GM21447 (cell line): Measurements from ENCODE around the gene MCRIP2.

Experiments
- ATAC-seq: cut with Tn5 transposase; IDR thresholded peaks from one replicate; pipeline ENCODE4 v1.9.1; 2021; ENCODE audit not compliant: unreplicated experiment

MCRIP2 gene

GRCh38 chr16:668519-669171 lies 27.0 kb downstream of the MCRIP2 start:
- ATAC-seq, result peak; percentile 13

GRCh38 chr16:669666-670065 lies 28.0 kb downstream of the MCRIP2 start:
- no peak for ATAC-seq

GRCh38 chr16:670485-671352 lies 29.1 kb downstream of the MCRIP2 start:
- ATAC-seq, result no peak

GRCh38 chr16:671353-672131 lies 29.9 kb downstream of the MCRIP2 start:
- ATAC-seq, result no peak

GRCh38 chr16:672371-672770 lies 30.7 kb downstream of the MCRIP2 start:
- ATAC-seq, result no peak

GRCh38 chr16:672851-673250 lies 31.2 kb downstream of the MCRIP2 start:
- no peak for ATAC-seq

GRCh38 chr16:673399-673991 lies 31.9 kb downstream of the MCRIP2 start:
- no peak for ATAC-seq

GRCh38 chr16:674214-674881 lies 32.7 kb downstream of the MCRIP2 start:
- ATAC-seq, result no peak

- ATAC-seq, result no peak
Observed at GRCh38 chr16:674968-675883, 33.6 kb downstream of the MCRIP2 start, which contains the start of gene RHBDL1. Gene RHBDL1, plus strand, starts transcription at chr16:675671. Its CDS starts 120 bp downstream, at chr16:675791.

GRCh38 chr16:675884-676564 lies 34.4 kb downstream of the MCRIP2 start:
- ATAC-seq, result no peak

- no peak for ATAC-seq
Observed at GRCh38 chr16:676565-676902, 34.9 kb downstream of the MCRIP2 start.

- ATAC-seq, result no peak
Observed at GRCh38 chr16:676913-677312, 35.3 kb downstream of the MCRIP2 start.

- ATAC-seq, result no peak
Observed at GRCh38 chr16:677316-678190, 35.9 kb downstream of the MCRIP2 start.

- ATAC-seq, result no peak
Observed at GRCh38 chr16:678209-678857, 36.7 kb downstream of the MCRIP2 start.

GRCh38 chr16:678858-679813 lies 37.5 kb downstream of the MCRIP2 start:
- ATAC-seq, result no peak

GRCh38 chr16:679814-680624 lies 38.4 kb downstream of the MCRIP2 start, which contains the start of gene STUB1:
Gene STUB1, plus strand, starts transcription at chr16:680410. Its CDS starts 116 bp downstream, at chr16:680526.
- ATAC-seq, result peak; percentile 37
